ENCODE measurements around the gene SIK2.

The SIK2 gene

GRCh38 chr11:111631024-111631665 is 28.9 kb downstream of the SIK2 start:
- no peak for DNase-seq (ENCODE audit: low read depth in 1 of 2, low spot score in 1 of 2)

GRCh38 chr11:111631666-111632039 is 29.4 kb downstream of the SIK2 start:
- Histone ChIP-seq H3K27ac (replicated peaks) (no peak overlapping the region), H3K4me3 (replicated peaks; ENCODE audit: insufficient read depth, low read length) (no peak overlapping the region), H3K27me3 (ENCODE audit: insufficient read depth, poor library complexity, severe bottlenecking) (no peaks in the 10 kb centered on the region)
- DNase-seq (ENCODE audit: low read depth in 1 of 2, low spot score in 1 of 2): no peak
- no peak for TF ChIP-seq SPI1 (IDR thresholded peaks at IDR 0.05; ENCODE audit: borderline replicate concordance, low read depth)
- no peak for TF ChIP-seq CTCF (IDR thresholded peaks at IDR 0.05; ENCODE audit: insufficient read depth, low read length)
- no peak for TF ChIP-seq GABPA (IDR thresholded peaks at IDR 0.05; ENCODE audit: low read depth)
- no peak for TF ChIP-seq REST (IDR thresholded peaks at IDR 0.05; ENCODE audit: insufficient replicate concordance, low read depth)

More at GRCh38 chr11:111631024-111631665, 28.9 kb downstream of the SIK2 start:
- Histone ChIP-seq H3K27me3 (ENCODE audit: insufficient read depth, poor library complexity, severe bottlenecking) (no peaks in the 10 kb centered on the region), H3K4me3 (replicated peaks; ENCODE audit: insufficient read depth, low read length) (no peak overlapping the region), H3K27ac (replicated peaks) (no peak overlapping the region)
- TF ChIP-seq CTCF (IDR thresholded peaks at IDR 0.05; ENCODE audit: insufficient read depth, low read length): no peak
- no peak for TF ChIP-seq GABPA (IDR thresholded peaks at IDR 0.05; ENCODE audit: low read depth)
- no peak for TF ChIP-seq SPI1 (IDR thresholded peaks at IDR 0.05; ENCODE audit: borderline replicate concordance, low read depth)
- TF ChIP-seq POLR2AphosphoS5 (IDR thresholded peaks at IDR 0.05; ENCODE audit: low read depth): no peak
- no peak for TF ChIP-seq REST (IDR thresholded peaks at IDR 0.05; ENCODE audit: insufficient replicate concordance, low read depth)

- Histone ChIP-seq H3K27me3 (ENCODE audit: insufficient read depth, poor library complexity, severe bottlenecking) (no peaks in the 10 kb centered on the region), H3K27ac (replicated peaks) (no peak overlapping the region), H3K4me3 (replicated peaks; ENCODE audit: insufficient read depth, low read length) (no peak overlapping the region)
- no peak for DNase-seq (ENCODE audit: low read depth in 1 of 2, low spot score in 1 of 2)
- TF ChIP-seq SPI1 (IDR thresholded peaks at IDR 0.05; ENCODE audit: borderline replicate concordance, low read depth) (no peak), GABPA (IDR thresholded peaks at IDR 0.05; ENCODE audit: low read depth) (no peak), REST (IDR thresholded peaks at IDR 0.05; ENCODE audit: insufficient replicate concordance, low read depth) (no peak), CTCF (IDR thresholded peaks at IDR 0.05; ENCODE audit: insufficient read depth, low read length) (no peak), POLR2AphosphoS5 (IDR thresholded peaks at IDR 0.05; ENCODE audit: low read depth) (no peak)
Observed at GRCh38 chr11:111632516-111633220, 30.4 kb downstream of the SIK2 start.
